Gastrocnemius medialis (tissue), 4 donors: ENCODE measurements around the gene LIPA.

ENCODE experiments used
- POLR2A ChIP-seq, 2 donors: fragments of 450-650 bp; IDR thresholded peaks; one replicate each; pipeline ENCODE4 v1.6.1; 2017; ENCODE audit warnings: antibody characterized with exemption in 2 of 2, mild to moderate bottlenecking in 2 of 2, moderate library complexity in 2 of 2
- TF ChIP-seq, protein P1 (sequence below), 5 experiments: fragments of 450-650 bp in 3 of 5; fragments of 200-600 bp in 2 of 5; sonication (generic) in 2 of 5; IDR thresholded peaks in 4 of 5; conservative IDR thresholded peaks in 1 of 5; 1 replicate in 4 of 5; 2 replicates in 1 of 5; pipeline ENCODE4 v1.5.1; 2016 to 2019; ENCODE audit warnings: antibody characterized with exemption in 5 of 5, mild to moderate bottlenecking in 3 of 5, moderate library complexity in 3 of 5

DNA sequence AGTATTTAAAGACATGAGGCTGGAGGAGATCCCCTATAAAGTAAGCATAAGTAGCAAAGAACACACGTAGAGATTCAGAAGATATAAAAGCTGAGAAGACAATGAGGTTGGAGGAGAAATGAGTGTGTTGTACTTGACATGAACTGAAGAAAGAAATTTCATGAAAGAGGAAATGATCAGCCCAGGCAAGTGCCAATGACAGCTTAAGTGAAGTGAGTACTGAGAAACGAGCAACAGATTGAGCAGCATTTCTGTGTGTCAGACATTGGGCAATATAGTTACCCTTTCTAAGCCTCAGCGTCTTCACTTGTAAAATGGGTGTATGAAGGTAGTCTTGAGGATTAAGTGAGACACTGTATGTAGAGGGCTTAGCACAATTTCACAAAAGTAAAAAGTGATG, 4.8 kb upstream of the LIPA start:
- TF ChIP-seq POLR2A (IDR thresholded peaks at IDR 0.05): no peak
- TF ChIP-seq, protein P1, sequence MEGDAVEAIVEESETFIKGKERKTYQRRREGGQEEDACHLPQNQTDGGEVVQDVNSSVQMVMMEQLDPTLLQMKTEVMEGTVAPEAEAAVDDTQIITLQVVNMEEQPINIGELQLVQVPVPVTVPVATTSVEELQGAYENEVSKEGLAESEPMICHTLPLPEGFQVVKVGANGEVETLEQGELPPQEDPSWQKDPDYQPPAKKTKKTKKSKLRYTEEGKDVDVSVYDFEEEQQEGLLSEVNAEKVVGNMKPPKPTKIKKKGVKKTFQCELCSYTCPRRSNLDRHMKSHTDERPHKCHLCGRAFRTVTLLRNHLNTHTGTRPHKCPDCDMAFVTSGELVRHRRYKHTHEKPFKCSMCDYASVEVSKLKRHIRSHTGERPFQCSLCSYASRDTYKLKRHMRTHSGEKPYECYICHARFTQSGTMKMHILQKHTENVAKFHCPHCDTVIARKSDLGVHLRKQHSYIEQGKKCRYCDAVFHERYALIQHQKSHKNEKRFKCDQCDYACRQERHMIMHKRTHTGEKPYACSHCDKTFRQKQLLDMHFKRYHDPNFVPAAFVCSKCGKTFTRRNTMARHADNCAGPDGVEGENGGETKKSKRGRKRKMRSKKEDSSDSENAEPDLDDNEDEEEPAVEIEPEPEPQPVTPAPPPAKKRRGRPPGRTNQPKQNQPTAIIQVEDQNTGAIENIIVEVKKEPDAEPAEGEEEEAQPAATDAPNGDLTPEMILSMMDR (IDR thresholded peaks at IDR 0.05 in 4 of 5, conservative IDR thresholded peaks at IDR 0.05 in 1 of 5): no peak
